T-cell (primary cell): Measurements from ENCODE around the gene COL4A1. TPM values are rescaled to one million over a fixed set of nuclear protein-coding genes. Genes with fewer than 3 reads are reported as not detected.
A peak's percentile ranks its signal among the peaks of the same experiment; 100 is the strongest.

Source experiments
- ATAC-seq, 4 experiments: fragments of 200-7000 bp in 3 of 4; fragments of 150-1000 bp in 1 of 4; cut with Tn5 transposase; replicated peaks in 1 of 4; 1 replicate in 3 of 4; 2 replicates in 1 of 4; pipeline ENCODE4 v1.10.0; 2021; ENCODE audit warnings: moderate library complexity in 3 of 4, mild to moderate bottlenecking in 2 of 4, moderate number of reproducible peaks in 1 of 4
- CTCF ChIA-PET, 2 donors: fragments of 300-600 bp; sonication (Branson Sonifier 250); formaldehyde crosslinking; loops; one replicate each; lab custom pipeline; 2022; ENCODE audit warnings: antibody characterized with exemption in 2 of 2; lab: Charles Lee
- POLR2A ChIA-PET, 2 donors: fragments of 300-600 bp; sonication (Branson Sonifier 250); formaldehyde crosslinking; loops; one replicate each; lab custom pipeline; 2022; ENCODE audit warnings: antibody characterized with exemption in 2 of 2; lab: Charles Lee
- DNase-seq, 35 experiments: peaks; one replicate each; pipeline versions ENCODE4 v3.0.0 to v3.0.0-alpha.2; 2013 to 2023
- H3K27ac ChIP-seq: one replicate; pipeline ENCODE4 v1.5.1; 2013; ENCODE audit warnings: low read length
- H3K27me3 ChIP-seq, 2 experiments: replicated peaks in 1 of 2; 1 replicate in 1 of 2; 2 replicates in 1 of 2; pipeline versions ENCODE4 v1.6.1 to v1.7.0; 2013; ENCODE audit warnings: low read length in 1 of 2, mixed read lengths in 1 of 2; ENCODE audit not compliant: control insufficient read depth in 2 of 2, insufficient read depth in 2 of 2; ENCODE audit errors: extremely low read depth in 1 of 2
- H3K36me3 ChIP-seq, 2 donors: 1 replicate in 1 of 2; 2 replicates in 1 of 2; pipeline versions ENCODE4 v1.6.1 to v1.7.0; 2013; ENCODE audit warnings: low read length in 1 of 2; ENCODE audit not compliant: control insufficient read depth in 2 of 2, insufficient read depth in 1 of 2; ENCODE audit errors: extremely low read depth in 1 of 2
- H3K4me1 ChIP-seq, 2 experiments: 1 replicate in 1 of 2; 2 replicates in 1 of 2; pipeline versions ENCODE4 v1.6.1 to v1.7.0; 2013; ENCODE audit warnings: low read length in 2 of 2, mixed read lengths in 1 of 2; ENCODE audit not compliant: insufficient read depth in 2 of 2, control insufficient read depth in 1 of 2; ENCODE audit errors: extremely low read depth in 1 of 2
- H3K4me3 ChIP-seq, 2 donors: 1 replicate in 1 of 2; 2 replicates in 1 of 2; pipeline versions ENCODE4 v1.5.1 to v1.7.0; 2013; ENCODE audit warnings: mild to moderate bottlenecking in 2 of 2, low read length in 1 of 2, moderate library complexity in 1 of 2; ENCODE audit not compliant: control insufficient read depth in 1 of 2; ENCODE audit errors: extremely low read depth in 1 of 2
- H3K9me3 ChIP-seq: 2 replicates; pipeline ENCODE4 v1.7.0; 2013
- H3K27ac Mint-ChIP-seq, 2 donors: one replicate each; pipeline ENCODE4 v1.8.0; 2020 to 2021; ENCODE audit warnings: mild to moderate bottlenecking in 2 of 2, mixed read lengths in 2 of 2
- H3K27me3 Mint-ChIP-seq, 2 donors: one replicate each; pipeline ENCODE4 v1.8.0; 2021 to 2022; ENCODE audit warnings: mixed read lengths in 2 of 2
- H3K36me3 Mint-ChIP-seq: one replicate; pipeline ENCODE4 v1.8.0; 2021; ENCODE audit warnings: mixed read lengths
- H3K4me1 Mint-ChIP-seq, 3 donors: one replicate each; pipeline ENCODE4 v1.8.0; 2020 to 2022; ENCODE audit warnings: mixed read lengths in 3 of 3, mild to moderate bottlenecking in 1 of 3
- H3K4me3 Mint-ChIP-seq, 3 donors: one replicate each; pipeline ENCODE4 v1.8.0; 2020 to 2022; ENCODE audit warnings: mild to moderate bottlenecking in 3 of 3, mixed read lengths in 3 of 3, moderate library complexity in 3 of 3
- H3K9me3 Mint-ChIP-seq, 3 donors: one replicate each; pipeline ENCODE4 v1.8.0; 2020 to 2022; ENCODE audit warnings: mixed read lengths in 3 of 3
- WGBS: methylation state at CpG from one replicate; pipeline ENCODE4 v1.1.5; 2013; ENCODE audit warnings: missing lambda C conversion rate; ENCODE audit not compliant: insufficient coverage; 5-methylcytosine and 5-hydroxymethylcytosine counted together
- total RNA-seq, 35 experiments: library from RNA in 6 of 35; stranded (reverse) in 6 of 35; fragments of 120-200 nt in 1 of 35; gene quantifications; one replicate each; pipeline versions ENCODE4 v1.2.1 to v1.2.4 and lab custom pipeline; 2013 to 2026

COL4A1 gene
- total RNA-seq, 5 donors from 2014 or later (not counting 1 experiment from before 2014, with no cell fraction given), result 0.49 to 1.3 (median 0.85) TPM; not detected in 2

DNA sequence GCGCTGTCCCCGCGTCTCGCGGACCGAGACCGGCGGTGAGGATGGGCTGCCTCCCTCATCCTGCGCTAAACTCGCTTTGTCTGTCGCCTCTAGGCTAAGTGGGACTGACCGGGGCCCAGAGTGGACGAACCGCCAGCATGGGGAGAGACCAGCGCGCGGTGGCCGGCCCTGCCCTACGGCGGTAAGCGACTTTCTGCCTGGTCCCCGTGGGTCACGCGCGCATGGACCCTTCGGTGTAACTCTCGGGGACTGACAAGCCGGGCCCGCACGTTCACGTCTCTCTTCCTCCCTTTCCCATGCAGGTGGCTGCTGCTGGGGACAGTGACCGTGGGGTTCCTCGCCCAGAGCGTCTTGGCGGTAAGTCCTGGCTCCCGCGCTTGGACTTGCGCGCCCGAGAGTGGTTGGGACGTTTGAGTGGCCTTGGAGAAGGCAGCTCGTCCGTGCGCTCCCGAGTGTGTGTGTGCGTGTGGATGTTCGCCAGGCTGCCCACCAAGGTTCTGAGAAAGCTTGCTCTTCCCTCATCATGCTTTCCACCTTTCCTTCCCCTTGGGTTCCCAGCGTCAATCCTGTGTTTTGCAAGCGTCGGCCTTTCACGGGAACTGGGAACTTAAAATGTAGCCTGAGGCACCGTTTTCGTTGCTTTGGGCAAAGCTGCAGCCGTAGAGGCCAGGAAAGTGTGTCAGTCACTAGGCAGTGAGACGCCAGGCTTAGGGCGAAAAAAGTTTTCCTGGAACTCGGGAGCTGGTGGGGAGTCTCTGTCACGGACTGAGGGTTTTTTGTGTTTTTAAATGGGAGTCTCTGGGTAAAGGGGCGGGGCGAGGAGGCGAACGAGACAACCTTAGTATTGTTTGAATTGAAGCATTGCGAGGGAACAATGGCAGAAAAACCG is 1.1 kb upstream of the COL4A1 start:
- peaks cover 68 to 70% of the 10 kb centered on the region in 2 donors for H3K27me3 Mint-ChIP-seq
- ATAC-seq, result no peak
- Histone ChIP-seq H3K27ac (no peak overlapping the region), H3K36me3 (no peaks in the 10 kb centered on the region), H3K4me1 (no peaks in the 10 kb centered on the region), H3K27me3 (peaks cover 28 to 55% of the 10 kb centered on the region in 2 experiments), H3K9me3 (no peaks in the 10 kb centered on the region), H3K4me3 (no peak overlapping the region)
- CTCF ChIA-PET, result no interaction called here
- H3K4me3 Mint-ChIP-seq, result peak overlapping the region in 1 of 3 donors; percentile 58
- H3K9me3 Mint-ChIP-seq, result no peaks in the 10 kb centered on the region
- POLR2A ChIA-PET, result no interaction called here
- DNase-seq, result no peak
- H3K27ac Mint-ChIP-seq, result no peak overlapping the region
- H3K4me1 Mint-ChIP-seq, result peaks cover 5 to 14% (median 6%) of the 10 kb centered on the region in 3 donors
- H3K36me3 Mint-ChIP-seq, result no peaks in the 10 kb centered on the region
- WGBS, result 7% methylated on average over 50 of the region's 64 CpGs

DNA sequence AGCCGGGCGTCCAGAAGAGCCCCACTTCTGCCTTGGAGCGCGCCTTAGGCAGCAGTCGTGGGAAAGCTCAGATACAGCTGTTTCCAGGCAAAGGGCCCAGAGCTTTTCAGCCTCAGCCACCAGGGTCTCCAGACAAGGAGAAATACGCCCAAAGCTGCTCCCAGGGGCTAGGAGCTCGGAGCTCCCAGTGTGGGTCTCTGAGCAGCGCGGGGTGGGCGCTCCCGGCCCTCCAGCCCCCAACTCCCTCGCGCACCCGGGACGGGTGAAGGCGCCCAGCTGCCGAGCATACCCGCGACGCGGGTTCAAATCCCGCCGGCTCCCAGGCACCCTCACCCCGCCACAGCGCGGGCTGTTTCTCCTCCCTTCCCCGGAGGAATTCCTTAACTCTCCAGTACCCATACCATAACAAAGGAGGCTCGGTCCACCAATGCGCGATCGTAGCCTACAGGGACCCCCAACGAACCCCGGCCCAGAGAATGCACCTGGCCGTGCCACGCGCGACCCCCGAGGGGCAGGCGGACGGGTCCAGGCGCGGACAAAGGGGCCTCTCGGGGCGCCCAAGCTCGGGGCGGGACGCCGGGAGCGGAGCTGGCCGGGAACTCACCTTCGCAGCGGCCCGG is 507 bp downstream of the COL4A1 start:
- H3K9me3 Mint-ChIP-seq, result no peaks in the 10 kb centered on the region
- Histone ChIP-seq H3K4me1 (no peaks in the 10 kb centered on the region), H3K27me3 (peaks cover 32 to 60% of the 10 kb centered on the region in 2 experiments), H3K27ac (no peak overlapping the region), H3K36me3 (no peaks in the 10 kb centered on the region), H3K9me3 (no peaks in the 10 kb centered on the region), H3K4me3 (no peak overlapping the region)
- no peak overlapping the region for H3K4me3 Mint-ChIP-seq
- H3K36me3 Mint-ChIP-seq, result no peaks in the 10 kb centered on the region
- DNase-seq (no peak), ATAC-seq (no peak)
- H3K4me1 Mint-ChIP-seq, result peaks cover 5 to 14% (median 6%) of the 10 kb centered on the region in 3 donors
- 8% methylated on average over 53 of the region's 53 CpGs for WGBS
- POLR2A ChIA-PET, result no interaction called here
- CTCF ChIA-PET, result no interaction called here
- H3K27ac Mint-ChIP-seq, result no peak overlapping the region
- peaks cover 63 to 65% of the 10 kb centered on the region in 2 donors for H3K27me3 Mint-ChIP-seq

DNA sequence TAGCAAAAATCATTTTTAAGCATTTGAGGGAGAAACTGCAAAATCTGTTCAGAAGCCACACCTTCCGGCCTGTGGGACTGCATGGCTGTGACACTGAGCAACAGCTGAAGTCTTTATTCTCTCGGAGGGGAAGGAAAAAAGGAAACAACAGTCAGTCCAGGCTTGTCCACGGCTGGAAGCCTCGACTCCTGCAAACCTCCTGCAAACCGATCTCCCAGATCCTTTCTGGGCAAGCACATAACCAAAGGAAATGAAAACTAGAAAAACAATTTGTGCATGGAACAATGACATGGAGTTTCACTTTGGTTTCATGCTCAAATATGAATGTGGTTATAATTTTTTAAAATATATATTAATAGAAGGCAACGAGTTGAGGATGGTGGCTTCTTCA is 1.0 kb downstream of the COL4A1 start:
- ChIA-PET CTCF (no interaction called here), POLR2A (no interaction called here)
- no peaks in the 10 kb centered on the region for H3K9me3 Mint-ChIP-seq
- no peak for ATAC-seq
- no peaks in the 10 kb centered on the region for H3K36me3 Mint-ChIP-seq
- peaks cover 64% of the 10 kb centered on the region in 2 donors for H3K27me3 Mint-ChIP-seq
- H3K36me3 ChIP-seq, result no peaks in the 10 kb centered on the region
- H3K9me3 ChIP-seq, result no peaks in the 10 kb centered on the region
- no peak for DNase-seq
- H3K27ac ChIP-seq, result no peak overlapping the region
- H3K4me1 Mint-ChIP-seq, result peaks cover 5 to 14% (median 6%) of the 10 kb centered on the region in 3 donors
- peaks cover 31 to 57% of the 10 kb centered on the region in 2 experiments for H3K27me3 ChIP-seq
- no peak overlapping the region for H3K4me3 Mint-ChIP-seq
- H3K27ac Mint-ChIP-seq, result no peak overlapping the region
- H3K4me1 ChIP-seq, result no peaks in the 10 kb centered on the region
- no peak overlapping the region for H3K4me3 ChIP-seq
- WGBS, result 3% methylated on average over 3 of the region's 6 CpGs

DNA sequence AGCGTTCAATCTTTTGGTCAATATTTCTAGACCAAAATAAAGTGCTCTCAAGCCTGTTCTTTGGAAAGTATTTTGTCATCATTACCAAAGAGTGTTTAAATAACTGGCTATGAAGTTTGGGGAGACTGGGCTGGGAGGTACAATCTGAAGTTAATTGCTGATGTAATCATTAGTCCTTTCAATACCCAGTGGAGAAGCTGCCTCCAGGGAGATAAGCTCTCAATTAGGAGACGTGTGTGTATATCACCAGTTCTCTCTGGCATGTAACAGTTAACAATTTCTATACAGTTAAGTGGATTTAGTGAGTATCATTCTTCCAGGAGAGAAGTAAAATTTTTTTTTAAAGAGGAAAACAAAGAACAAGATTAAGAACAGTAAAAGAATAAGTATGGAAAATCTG is 1.4 kb downstream of the COL4A1 start:
- CTCF ChIA-PET, result no interaction called here
- DNase-seq (no peak), ATAC-seq (no peak)
- Mint-ChIP-seq H3K36me3 (no peaks in the 10 kb centered on the region), H3K4me3 (no peak overlapping the region), H3K9me3 (no peaks in the 10 kb centered on the region), H3K4me1 (peaks cover 5 to 14% (median 6%) of the 10 kb centered on the region in 3 donors), H3K27me3 (peaks cover 63% of the 10 kb centered on the region in 2 donors), H3K27ac (no peak overlapping the region)
- H3K36me3 ChIP-seq, result no peaks in the 10 kb centered on the region
- no peak overlapping the region for H3K4me3 ChIP-seq
- H3K9me3 ChIP-seq, result no peaks in the 10 kb centered on the region
- H3K4me1 ChIP-seq, result no peaks in the 10 kb centered on the region
- H3K27ac ChIP-seq, result no peak overlapping the region
- WGBS, result no CpG with 5 or more reads among the region's 2 CpGs
- POLR2A ChIA-PET, result no interaction called here
- H3K27me3 ChIP-seq, result peaks cover 30 to 53% of the 10 kb centered on the region in 2 experiments

DNA sequence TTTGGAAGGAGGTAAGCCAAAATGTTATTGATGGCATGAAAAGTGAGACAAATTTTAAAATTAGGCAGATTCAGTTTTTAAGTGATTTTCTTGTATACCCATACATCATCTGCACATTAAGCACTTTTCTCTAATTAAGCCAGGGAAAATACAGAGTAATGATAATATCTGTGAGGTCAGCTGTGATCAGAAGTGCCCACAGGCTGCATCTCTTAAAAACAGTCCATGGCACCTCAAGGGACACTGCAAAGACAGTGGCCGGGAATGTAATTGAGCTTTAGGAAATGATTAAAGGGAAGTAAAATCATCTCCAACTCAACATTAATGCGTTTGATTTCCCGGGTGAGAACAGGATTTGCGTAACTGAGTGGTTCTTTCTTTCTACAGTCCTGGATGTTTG is 2.0 kb downstream of the COL4A1 start:
- Mint-ChIP-seq H3K36me3 (no peaks in the 10 kb centered on the region), H3K9me3 (no peaks in the 10 kb centered on the region), H3K4me3 (no peak overlapping the region), H3K4me1 (peaks cover 5 to 14% (median 6%) of the 10 kb centered on the region in 3 donors), H3K27me3 (peaks cover 61 to 62% of the 10 kb centered on the region in 2 donors), H3K27ac (no peak overlapping the region)
- Histone ChIP-seq H3K27me3 (peaks cover 36 to 48% of the 10 kb centered on the region in 2 experiments), H3K9me3 (no peaks in the 10 kb centered on the region), H3K4me1 (no peaks in the 10 kb centered on the region), H3K27ac (no peak overlapping the region), H3K36me3 (no peaks in the 10 kb centered on the region), H3K4me3 (no peak overlapping the region)
- no peak for DNase-seq
- WGBS, result no CpG with 5 or more reads among the region's 4 CpGs
- ATAC-seq, result no peak
- ChIA-PET POLR2A (no interaction called here), CTCF (no interaction called here)

DNA sequence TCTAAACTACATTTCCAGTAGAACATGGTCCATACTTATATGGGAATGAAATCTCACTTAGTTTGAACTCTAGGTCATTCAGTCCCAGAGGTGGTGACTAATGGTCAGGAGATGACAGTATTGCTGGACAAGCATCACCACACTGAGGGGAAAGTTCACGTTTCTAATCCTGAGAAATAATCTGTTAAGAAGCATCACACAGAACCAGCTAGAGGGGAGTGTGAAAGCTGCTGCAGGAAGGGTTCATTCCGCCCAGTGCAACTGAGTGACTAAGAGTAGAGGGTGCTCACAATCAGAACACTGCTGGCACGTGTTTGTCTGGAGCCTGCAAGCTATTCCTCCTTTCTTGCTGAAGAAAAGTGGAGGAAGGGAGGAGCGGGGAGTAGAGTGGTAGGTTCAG is 2.7 kb downstream of the COL4A1 start:
- Mint-ChIP-seq H3K4me1 (peaks cover 5 to 14% (median 6%) of the 10 kb centered on the region in 3 donors), H3K27me3 (peaks cover 56 to 58% of the 10 kb centered on the region in 2 donors), H3K9me3 (no peaks in the 10 kb centered on the region), H3K4me3 (no peak overlapping the region), H3K27ac (no peak overlapping the region), H3K36me3 (no peaks in the 10 kb centered on the region)
- Histone ChIP-seq H3K36me3 (no peaks in the 10 kb centered on the region), H3K27ac (no peak overlapping the region), H3K9me3 (no peaks in the 10 kb centered on the region), H3K27me3 (peaks cover 28 to 42% of the 10 kb centered on the region in 2 experiments), H3K4me1 (no peaks in the 10 kb centered on the region), H3K4me3 (no peak overlapping the region)
- ATAC-seq (no peak), DNase-seq (no peak)
- ChIA-PET POLR2A (no interaction called here), CTCF (no interaction called here)
- 50% methylated on average over 2 of the region's 4 CpGs for WGBS
